Mammary epithelial cell (primary cell): ENCODE results near the gene CIROP.

Source experiments
- EZH2 ChIP-seq: IDR thresholded peaks from 2 replicates; pipeline ENCODE4 v1.6.1; 2012; ENCODE audit warnings: low read length, inconsistent platforms, borderline replicate concordance
- TF ChIP-seq, protein P1 (sequence below), 2 donors: IDR thresholded peaks in 1 of 2; conservative IDR thresholded peaks in 1 of 2; 2 replicates each; pipeline ENCODE4 v1.5.1; 2011 to 2012; ENCODE audit warnings: inconsistent platforms in 2 of 2, low read length in 2 of 2, mild to moderate bottlenecking in 2 of 2, control low read depth in 1 of 2, low read depth in 1 of 2; ENCODE audit not compliant: insufficient read depth in 1 of 2; ENCODE audit errors: extremely low read depth in 1 of 2

DNA sequence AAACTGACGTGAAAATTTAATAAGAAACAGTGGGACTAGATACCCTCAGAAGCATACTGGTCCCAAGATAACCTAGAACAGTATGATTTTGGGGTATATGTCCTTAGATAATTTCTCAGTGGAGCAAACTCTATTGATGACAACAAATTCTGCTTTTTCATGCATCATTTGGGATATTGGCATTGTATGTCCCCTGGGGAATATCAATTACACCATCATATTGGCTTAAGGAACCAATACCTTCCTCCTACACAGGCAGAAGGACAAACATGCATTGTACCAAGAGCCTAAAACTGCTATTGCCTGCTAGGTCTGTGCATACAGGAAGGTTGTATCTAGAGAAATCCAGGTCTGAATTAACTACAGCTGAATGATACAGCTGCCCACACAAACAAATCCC is 29.9 kb downstream of the CIROP start:
- TF ChIP-seq, protein P1, sequence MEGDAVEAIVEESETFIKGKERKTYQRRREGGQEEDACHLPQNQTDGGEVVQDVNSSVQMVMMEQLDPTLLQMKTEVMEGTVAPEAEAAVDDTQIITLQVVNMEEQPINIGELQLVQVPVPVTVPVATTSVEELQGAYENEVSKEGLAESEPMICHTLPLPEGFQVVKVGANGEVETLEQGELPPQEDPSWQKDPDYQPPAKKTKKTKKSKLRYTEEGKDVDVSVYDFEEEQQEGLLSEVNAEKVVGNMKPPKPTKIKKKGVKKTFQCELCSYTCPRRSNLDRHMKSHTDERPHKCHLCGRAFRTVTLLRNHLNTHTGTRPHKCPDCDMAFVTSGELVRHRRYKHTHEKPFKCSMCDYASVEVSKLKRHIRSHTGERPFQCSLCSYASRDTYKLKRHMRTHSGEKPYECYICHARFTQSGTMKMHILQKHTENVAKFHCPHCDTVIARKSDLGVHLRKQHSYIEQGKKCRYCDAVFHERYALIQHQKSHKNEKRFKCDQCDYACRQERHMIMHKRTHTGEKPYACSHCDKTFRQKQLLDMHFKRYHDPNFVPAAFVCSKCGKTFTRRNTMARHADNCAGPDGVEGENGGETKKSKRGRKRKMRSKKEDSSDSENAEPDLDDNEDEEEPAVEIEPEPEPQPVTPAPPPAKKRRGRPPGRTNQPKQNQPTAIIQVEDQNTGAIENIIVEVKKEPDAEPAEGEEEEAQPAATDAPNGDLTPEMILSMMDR (conservative IDR thresholded peaks at IDR 0.05 in 1 of 2, IDR thresholded peaks at IDR 0.05 in 1 of 2; ENCODE audit: extremely low read depth in 1 of 2, insufficient read depth in 1 of 2, low read depth in 1 of 2, low read length in 2 of 2) = no peak
- no peak for TF ChIP-seq EZH2
